Esophagus muscularis mucosa (tissue), 3 donors: Measurements from ENCODE around the gene ALG8.

Source experiments
- POLR2A ChIP-seq: fragments of 450-650 bp; IDR thresholded peaks from one replicate; pipeline ENCODE4 v1.6.1; 2017; ENCODE audit warnings: antibody characterized with exemption, moderate library complexity, mild to moderate bottlenecking, low read depth
- TF ChIP-seq, protein P1 (sequence below), 3 experiments: fragments of 200-600 bp in 2 of 3; fragments of 450-650 bp in 1 of 3; sonication (generic) in 2 of 3; IDR thresholded peaks; one replicate each; pipeline ENCODE4 v1.5.1; 2017 to 2019; ENCODE audit warnings: antibody characterized with exemption in 3 of 3, mild to moderate bottlenecking in 2 of 3, moderate library complexity in 1 of 3

DNA sequence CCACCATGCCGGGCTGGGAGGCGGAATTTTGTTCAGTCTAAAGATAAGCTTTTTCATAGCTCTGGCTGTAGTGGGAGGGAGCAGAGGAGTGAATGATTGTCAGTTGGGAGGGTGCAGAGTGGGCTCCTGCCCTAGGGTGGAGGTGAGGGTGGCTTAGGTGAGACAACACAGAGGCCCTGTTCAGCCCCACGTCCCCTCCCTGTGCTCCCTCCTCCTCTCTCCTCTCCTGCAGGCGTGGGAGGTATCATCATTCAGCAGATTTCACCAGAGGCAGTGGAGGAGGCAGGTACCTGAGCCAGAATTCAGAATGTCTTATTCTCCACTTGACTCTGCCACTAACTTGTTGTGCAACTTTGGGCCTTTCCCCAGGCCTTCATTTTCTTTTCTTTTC, 77.5 kb downstream of the ALG8 start:
- TF ChIP-seq, protein P1, sequence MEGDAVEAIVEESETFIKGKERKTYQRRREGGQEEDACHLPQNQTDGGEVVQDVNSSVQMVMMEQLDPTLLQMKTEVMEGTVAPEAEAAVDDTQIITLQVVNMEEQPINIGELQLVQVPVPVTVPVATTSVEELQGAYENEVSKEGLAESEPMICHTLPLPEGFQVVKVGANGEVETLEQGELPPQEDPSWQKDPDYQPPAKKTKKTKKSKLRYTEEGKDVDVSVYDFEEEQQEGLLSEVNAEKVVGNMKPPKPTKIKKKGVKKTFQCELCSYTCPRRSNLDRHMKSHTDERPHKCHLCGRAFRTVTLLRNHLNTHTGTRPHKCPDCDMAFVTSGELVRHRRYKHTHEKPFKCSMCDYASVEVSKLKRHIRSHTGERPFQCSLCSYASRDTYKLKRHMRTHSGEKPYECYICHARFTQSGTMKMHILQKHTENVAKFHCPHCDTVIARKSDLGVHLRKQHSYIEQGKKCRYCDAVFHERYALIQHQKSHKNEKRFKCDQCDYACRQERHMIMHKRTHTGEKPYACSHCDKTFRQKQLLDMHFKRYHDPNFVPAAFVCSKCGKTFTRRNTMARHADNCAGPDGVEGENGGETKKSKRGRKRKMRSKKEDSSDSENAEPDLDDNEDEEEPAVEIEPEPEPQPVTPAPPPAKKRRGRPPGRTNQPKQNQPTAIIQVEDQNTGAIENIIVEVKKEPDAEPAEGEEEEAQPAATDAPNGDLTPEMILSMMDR (IDR thresholded peaks at IDR 0.05) = no peak
- TF ChIP-seq POLR2A = no peak
